Measurements from ENCODE around the gene SNX13.

Gene SNX13

GRCh38 chr7:17806631-17807030 is 133.7 kb downstream of the SNX13 start:
- no peak for TF ChIP-seq CTCF (IDR thresholded peaks at IDR 0.05; ENCODE audit: low read depth, low read length)
- no peak overlapping the region for H3K4me3 ChIP-seq (ENCODE audit: low read depth, low read length)
- no peak for DNase-seq (ENCODE audit: low read depth, low spot score)
- in situ Hi-C loops (cut with HindIII; ENCODE audit: low sequenced_read_pairs), result no loop called here

- in situ Hi-C loops (cut with HindIII; ENCODE audit: low sequenced_read_pairs), result no loop called here
- no peak overlapping the region for H3K4me3 ChIP-seq (ENCODE audit: low read depth, low read length)
- TF ChIP-seq CTCF (IDR thresholded peaks at IDR 0.05; ENCODE audit: low read depth, low read length), result no peak
- DNase-seq (ENCODE audit: low read depth, low spot score), result no peak
These were observed 138.2 kb downstream of the SNX13 start for GRCh38 chr7:17802056-17802455.

- no peak for DNase-seq (ENCODE audit: low read depth, low spot score)
- TF ChIP-seq CTCF (IDR thresholded peaks at IDR 0.05; ENCODE audit: low read depth, low read length), result no peak
- no peak overlapping the region for H3K4me3 ChIP-seq (ENCODE audit: low read depth, low read length)
- in situ Hi-C loops (cut with HindIII; ENCODE audit: low sequenced_read_pairs), result no loop called here
These were observed 148.0 kb downstream of the SNX13 start for GRCh38 chr7:17792075-17792936.

GRCh38 chr7:17787257-17787656 is 153.0 kb downstream of the SNX13 start:
- no peak for TF ChIP-seq CTCF (IDR thresholded peaks at IDR 0.05; ENCODE audit: low read depth, low read length)
- no peak for DNase-seq (ENCODE audit: low read depth, low spot score)
- in situ Hi-C loops (cut with HindIII; ENCODE audit: low sequenced_read_pairs), result no loop called here
- H3K4me3 ChIP-seq (ENCODE audit: low read depth, low read length), result no peak overlapping the region

DNA sequence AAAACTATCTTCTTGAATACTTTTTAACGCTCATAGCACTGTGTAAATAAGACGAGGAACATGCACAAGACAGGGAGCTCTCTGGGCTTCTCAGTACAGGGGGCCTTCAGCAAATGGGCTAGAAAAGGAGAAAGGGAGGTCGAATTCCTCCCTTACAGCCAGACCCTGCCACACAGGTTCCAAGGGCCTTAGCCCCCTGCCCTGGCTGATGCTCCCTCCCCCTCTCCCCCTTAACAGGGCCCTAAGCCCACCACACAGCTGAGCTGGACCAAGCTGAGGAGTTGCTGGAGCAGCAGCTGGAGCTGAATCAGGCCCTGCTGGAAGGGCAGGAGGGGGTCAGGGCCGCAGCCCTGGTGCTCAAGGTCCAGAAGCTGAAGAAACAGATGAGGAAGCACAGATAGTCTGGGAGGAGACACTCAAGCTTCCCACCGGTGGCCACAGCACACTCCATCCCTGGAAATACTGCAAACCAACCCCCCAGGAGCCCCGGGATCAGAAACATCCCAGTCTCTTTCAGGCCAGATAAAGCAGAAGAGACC is 153.9 kb downstream of the SNX13 start:
- no peak for DNase-seq (ENCODE audit: low read depth, low spot score)
- no peak overlapping the region for H3K4me3 ChIP-seq (ENCODE audit: low read depth, low read length)
- in situ Hi-C loops (cut with HindIII; ENCODE audit: low sequenced_read_pairs), result no loop called here

GRCh38 chr7:17782216-17782549 is 158.1 kb downstream of the SNX13 start:
- no peak overlapping the region for H3K4me3 ChIP-seq (ENCODE audit: low read depth, low read length)
- in situ Hi-C loops (cut with HindIII; ENCODE audit: low sequenced_read_pairs), result no loop called here
- DNase-seq (ENCODE audit: low read depth, low spot score), result no peak
- TF ChIP-seq CTCF (IDR thresholded peaks at IDR 0.05; ENCODE audit: low read depth, low read length), result no peak

More for the DNA sequence above, 153.9 kb downstream of the SNX13 start:
- no peak for TF ChIP-seq CTCF (IDR thresholded peaks at IDR 0.05; ENCODE audit: low read depth, low read length)

Data from astrocyte of the spinal cord (primary cell).